Measurements from ENCODE around the gene SLC6A11. TPM values are rescaled to one million over a fixed set of nuclear protein-coding genes. Genes with fewer than 3 reads are reported as not detected.

The SLC6A11 gene
- total RNA-seq, 1 experiment from 2014 or later, result not detected

DNA sequence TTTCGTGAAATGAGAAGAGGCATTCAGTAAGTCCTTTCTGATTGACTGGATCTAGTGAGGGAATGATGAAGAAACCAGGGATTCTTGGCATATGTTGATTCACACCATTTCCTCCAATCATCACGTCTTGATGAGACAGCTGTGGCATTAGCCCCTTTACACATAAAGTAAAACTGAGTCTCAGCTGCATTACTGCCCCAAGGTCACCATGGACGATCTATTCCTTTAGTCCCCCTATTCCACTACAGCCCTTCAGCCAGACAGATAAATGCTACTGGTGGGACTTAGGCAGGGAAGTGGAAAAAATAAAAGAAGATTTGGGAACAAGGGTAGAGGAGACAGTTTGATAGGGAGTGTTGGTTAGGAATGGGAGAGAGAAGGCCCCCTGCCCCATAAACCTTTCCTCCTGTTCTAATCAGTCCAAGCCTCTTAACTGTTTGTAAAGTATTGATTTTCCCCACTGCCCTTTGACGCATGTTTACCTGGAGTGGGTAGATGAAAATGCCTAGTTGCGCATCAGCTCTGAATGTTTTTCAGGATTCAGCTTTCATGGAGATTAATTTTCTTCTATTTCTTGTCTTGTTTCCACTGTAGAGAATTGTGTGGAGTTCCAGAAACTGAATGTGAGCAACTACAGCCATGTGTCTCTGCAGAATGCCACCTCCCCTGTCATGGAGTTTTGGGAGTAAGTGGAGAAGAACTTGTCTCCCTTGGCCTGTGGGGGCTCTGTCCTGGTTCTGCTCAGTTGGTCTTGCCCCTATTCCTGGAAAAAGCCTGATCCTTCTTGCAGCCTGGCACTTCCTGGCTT is 6.9 kb downstream of the SLC6A11 start:
- no peak overlapping the region for H3K4me3 Mint-ChIP-seq (ENCODE audit: low read depth, unreplicated experiment)
- no peaks in the 10 kb centered on the region for H3K36me3 Mint-ChIP-seq (ENCODE audit: insufficient read depth, unreplicated experiment)
- intact Hi-C loops (cut with micrococcal nuclease; ENCODE audit: unreplicated experiment), result no loop called here
- H3K9me3 Mint-ChIP-seq (ENCODE audit: low read depth, unreplicated experiment), result no peaks in the 10 kb centered on the region
- H3K27ac Mint-ChIP-seq (ENCODE audit: unreplicated experiment), result no peak overlapping the region
- CTCF ChIA-PET, result no interaction called here
- no peaks in the 10 kb centered on the region for H3K4me1 Mint-ChIP-seq (ENCODE audit: low read depth, unreplicated experiment)
- no peak for DNase-seq
- TF ChIP-seq, protein P1, sequence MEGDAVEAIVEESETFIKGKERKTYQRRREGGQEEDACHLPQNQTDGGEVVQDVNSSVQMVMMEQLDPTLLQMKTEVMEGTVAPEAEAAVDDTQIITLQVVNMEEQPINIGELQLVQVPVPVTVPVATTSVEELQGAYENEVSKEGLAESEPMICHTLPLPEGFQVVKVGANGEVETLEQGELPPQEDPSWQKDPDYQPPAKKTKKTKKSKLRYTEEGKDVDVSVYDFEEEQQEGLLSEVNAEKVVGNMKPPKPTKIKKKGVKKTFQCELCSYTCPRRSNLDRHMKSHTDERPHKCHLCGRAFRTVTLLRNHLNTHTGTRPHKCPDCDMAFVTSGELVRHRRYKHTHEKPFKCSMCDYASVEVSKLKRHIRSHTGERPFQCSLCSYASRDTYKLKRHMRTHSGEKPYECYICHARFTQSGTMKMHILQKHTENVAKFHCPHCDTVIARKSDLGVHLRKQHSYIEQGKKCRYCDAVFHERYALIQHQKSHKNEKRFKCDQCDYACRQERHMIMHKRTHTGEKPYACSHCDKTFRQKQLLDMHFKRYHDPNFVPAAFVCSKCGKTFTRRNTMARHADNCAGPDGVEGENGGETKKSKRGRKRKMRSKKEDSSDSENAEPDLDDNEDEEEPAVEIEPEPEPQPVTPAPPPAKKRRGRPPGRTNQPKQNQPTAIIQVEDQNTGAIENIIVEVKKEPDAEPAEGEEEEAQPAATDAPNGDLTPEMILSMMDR (IDR thresholded peaks at IDR 0.05; ENCODE audit: unreplicated experiment), result no peak
- BruUV-seq (replicated peaks), result no TSS peak
- H3K27me3 Mint-ChIP-seq (ENCODE audit: unreplicated experiment), result peaks cover 89% of the 10 kb centered on the region

DNA sequence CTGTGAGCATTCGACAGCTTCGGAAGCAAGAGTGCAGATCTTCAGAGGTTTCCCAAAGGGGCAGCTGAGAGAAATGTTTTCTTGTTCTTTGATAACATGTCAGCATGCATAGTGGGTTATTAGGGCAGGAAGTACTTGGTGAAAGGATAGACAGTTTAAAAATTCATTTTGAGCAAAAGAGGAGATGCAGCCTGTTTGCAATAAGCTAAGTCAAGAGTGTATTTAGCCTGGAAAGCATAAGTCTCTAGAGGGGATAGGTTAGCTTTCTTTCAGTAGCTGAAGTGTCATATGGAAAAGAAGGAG is 7.4 kb downstream of the SLC6A11 start:
- no TSS peak for BruUV-seq (replicated peaks)
- Mint-ChIP-seq H3K36me3 (ENCODE audit: insufficient read depth, unreplicated experiment) (no peaks in the 10 kb centered on the region), H3K9me3 (ENCODE audit: low read depth, unreplicated experiment) (no peaks in the 10 kb centered on the region), H3K4me1 (ENCODE audit: low read depth, unreplicated experiment) (no peaks in the 10 kb centered on the region), H3K4me3 (ENCODE audit: low read depth, unreplicated experiment) (no peak overlapping the region), H3K27me3 (ENCODE audit: unreplicated experiment) (peaks cover 89% of the 10 kb centered on the region), H3K27ac (ENCODE audit: unreplicated experiment) (no peak overlapping the region)
- CTCF ChIA-PET, result no interaction called here
- TF ChIP-seq, protein P1 (IDR thresholded peaks at IDR 0.05; ENCODE audit: unreplicated experiment), result no peak
- intact Hi-C loops (cut with micrococcal nuclease; ENCODE audit: unreplicated experiment), result no loop called here
- DNase-seq, result no peak

DNA sequence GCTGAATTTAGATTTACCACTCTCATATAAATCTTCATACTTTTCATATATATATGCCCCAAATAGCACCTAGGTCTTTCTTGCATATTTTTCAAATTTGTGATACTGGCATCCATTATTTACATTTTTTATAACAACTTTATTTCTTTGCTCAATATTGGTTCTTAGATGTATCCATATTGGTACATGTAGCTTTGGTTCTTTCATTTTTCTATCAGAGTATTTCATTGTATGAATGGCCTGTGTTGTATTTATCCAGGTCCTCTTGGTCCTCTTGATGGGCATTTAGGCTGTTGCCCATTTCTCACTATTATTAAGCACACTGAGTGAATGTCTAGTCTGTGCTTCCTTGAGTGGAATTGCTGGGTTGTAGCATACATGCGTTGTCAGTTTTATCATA is 8.4 kb downstream of the SLC6A11 start:
- Mint-ChIP-seq H3K27me3 (ENCODE audit: unreplicated experiment) (peaks cover 89% of the 10 kb centered on the region), H3K9me3 (ENCODE audit: low read depth, unreplicated experiment) (no peaks in the 10 kb centered on the region), H3K4me1 (ENCODE audit: low read depth, unreplicated experiment) (no peaks in the 10 kb centered on the region), H3K4me3 (ENCODE audit: low read depth, unreplicated experiment) (no peak overlapping the region), H3K27ac (ENCODE audit: unreplicated experiment) (no peak overlapping the region), H3K36me3 (ENCODE audit: insufficient read depth, unreplicated experiment) (no peaks in the 10 kb centered on the region)
- TF ChIP-seq, protein P1 (IDR thresholded peaks at IDR 0.05; ENCODE audit: unreplicated experiment), result no peak
- CTCF ChIA-PET, result interaction anchor here (0.7 kb wide), 1 partner anchor 27 kb away, joined by 6 read pairs; no protein-coding TSS in a partner anchor
- BruUV-seq (replicated peaks), result no TSS peak
- no peak for DNase-seq
- intact Hi-C loops (cut with micrococcal nuclease; ENCODE audit: unreplicated experiment), result no loop called here

DNA sequence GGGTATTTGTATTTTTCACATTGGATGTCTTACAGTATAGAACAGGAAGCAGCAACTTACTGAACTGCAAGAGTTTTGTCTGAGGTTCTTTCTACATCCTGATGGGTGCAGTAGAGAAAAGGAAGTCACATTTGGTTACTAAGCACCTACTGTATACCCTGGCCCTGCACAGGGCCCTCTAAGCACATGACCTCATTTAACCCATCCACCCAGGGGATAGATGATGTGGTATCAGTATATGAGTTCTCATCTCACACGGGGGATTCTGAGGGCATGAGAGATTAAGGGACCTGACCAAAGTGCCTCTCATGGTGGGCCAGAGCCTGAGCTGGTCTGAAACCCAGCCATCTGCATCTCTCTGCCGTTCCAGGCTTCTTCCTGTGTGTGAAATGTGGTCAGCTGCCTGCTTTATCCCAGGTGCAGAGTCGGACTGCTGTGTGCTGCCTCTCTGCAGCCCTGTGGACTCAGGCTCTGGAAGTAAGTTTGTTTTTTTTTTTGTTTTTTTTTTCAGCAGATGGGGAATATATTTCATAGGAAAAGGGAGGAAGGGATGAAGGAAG is 17.9 kb downstream of the SLC6A11 start:
- intact Hi-C loops (cut with micrococcal nuclease; ENCODE audit: unreplicated experiment), result no loop called here
- H3K9me3 Mint-ChIP-seq (ENCODE audit: low read depth, unreplicated experiment), result no peaks in the 10 kb centered on the region
- TF ChIP-seq, protein P1 (IDR thresholded peaks at IDR 0.05; ENCODE audit: unreplicated experiment), result no peak
- H3K4me3 Mint-ChIP-seq (ENCODE audit: low read depth, unreplicated experiment), result no peak overlapping the region
- no peaks in the 10 kb centered on the region for H3K36me3 Mint-ChIP-seq (ENCODE audit: insufficient read depth, unreplicated experiment)
- CTCF ChIA-PET, result no interaction called here
- H3K27me3 Mint-ChIP-seq (ENCODE audit: unreplicated experiment), result peaks cover 86% of the 10 kb centered on the region
- DNase-seq, result no peak
- BruUV-seq (replicated peaks), result no TSS peak
- H3K4me1 Mint-ChIP-seq (ENCODE audit: low read depth, unreplicated experiment), result no peaks in the 10 kb centered on the region
- H3K27ac Mint-ChIP-seq (ENCODE audit: unreplicated experiment), result no peak overlapping the region

All from Calu3 (cell line).